ENCODE measurements around the gene HCN3.

DNA sequence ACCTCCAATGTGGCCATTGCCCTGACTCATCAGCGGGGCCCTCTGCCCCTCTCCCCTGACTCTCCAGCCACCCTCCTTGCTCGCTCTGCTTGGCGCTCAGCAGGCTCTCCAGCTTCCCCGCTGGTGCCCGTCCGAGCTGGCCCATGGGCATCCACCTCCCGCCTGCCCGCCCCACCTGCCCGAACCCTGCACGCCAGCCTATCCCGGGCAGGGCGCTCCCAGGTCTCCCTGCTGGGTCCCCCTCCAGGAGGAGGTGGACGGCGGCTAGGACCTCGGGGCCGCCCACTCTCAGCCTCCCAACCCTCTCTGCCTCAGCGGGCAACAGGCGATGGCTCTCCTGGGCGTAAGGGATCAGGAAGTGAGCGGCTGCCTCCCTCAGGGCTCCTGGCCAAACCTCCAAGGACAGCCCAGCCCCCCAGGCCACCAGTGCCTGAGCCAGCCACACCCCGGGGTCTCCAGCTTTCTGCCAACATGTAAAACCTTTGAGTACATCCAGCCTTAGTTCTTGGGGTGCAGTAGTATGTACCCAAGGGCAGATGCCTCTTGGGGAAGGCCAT, 10.8 kb downstream of the HCN3 start:
- TF ChIP-seq, protein P1, sequence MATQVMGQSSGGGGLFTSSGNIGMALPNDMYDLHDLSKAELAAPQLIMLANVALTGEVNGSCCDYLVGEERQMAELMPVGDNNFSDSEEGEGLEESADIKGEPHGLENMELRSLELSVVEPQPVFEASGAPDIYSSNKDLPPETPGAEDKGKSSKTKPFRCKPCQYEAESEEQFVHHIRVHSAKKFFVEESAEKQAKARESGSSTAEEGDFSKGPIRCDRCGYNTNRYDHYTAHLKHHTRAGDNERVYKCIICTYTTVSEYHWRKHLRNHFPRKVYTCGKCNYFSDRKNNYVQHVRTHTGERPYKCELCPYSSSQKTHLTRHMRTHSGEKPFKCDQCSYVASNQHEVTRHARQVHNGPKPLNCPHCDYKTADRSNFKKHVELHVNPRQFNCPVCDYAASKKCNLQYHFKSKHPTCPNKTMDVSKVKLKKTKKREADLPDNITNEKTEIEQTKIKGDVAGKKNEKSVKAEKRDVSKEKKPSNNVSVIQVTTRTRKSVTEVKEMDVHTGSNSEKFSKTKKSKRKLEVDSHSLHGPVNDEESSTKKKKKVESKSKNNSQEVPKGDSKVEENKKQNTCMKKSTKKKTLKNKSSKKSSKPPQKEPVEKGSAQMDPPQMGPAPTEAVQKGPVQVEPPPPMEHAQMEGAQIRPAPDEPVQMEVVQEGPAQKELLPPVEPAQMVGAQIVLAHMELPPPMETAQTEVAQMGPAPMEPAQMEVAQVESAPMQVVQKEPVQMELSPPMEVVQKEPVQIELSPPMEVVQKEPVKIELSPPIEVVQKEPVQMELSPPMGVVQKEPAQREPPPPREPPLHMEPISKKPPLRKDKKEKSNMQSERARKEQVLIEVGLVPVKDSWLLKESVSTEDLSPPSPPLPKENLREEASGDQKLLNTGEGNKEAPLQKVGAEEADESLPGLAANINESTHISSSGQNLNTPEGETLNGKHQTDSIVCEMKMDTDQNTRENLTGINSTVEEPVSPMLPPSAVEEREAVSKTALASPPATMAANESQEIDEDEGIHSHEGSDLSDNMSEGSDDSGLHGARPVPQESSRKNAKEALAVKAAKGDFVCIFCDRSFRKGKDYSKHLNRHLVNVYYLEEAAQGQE (IDR thresholded peaks at IDR 0.05; ENCODE audit: low read depth), result no peak
- TF ChIP-seq YY1 (IDR thresholded peaks at IDR 0.05; ENCODE audit: low read depth) (no peak), CEBPB (IDR thresholded peaks at IDR 0.05) (no peak), RAD21 (IDR thresholded peaks at IDR 0.05; ENCODE audit: low read depth) (no peak), TAF1 (IDR thresholded peaks at IDR 0.05; ENCODE audit: low read depth) (no peak)

Measured in Ishikawa (cell line).